ENCODE measurements around the gene UBE2G2.
"Not testable (repeated sequence)": the region's sequence is repeated elsewhere in the genome, so short reads cannot be mapped to it uniquely, and the experiment has no call there.

The UBE2G2 gene

GRCh38 chr21:44834951-44835646, 33.5 kb upstream of the UBE2G2 start:
- H3K27ac ChIP-seq, result no peak overlapping the region
- TF ChIP-seq ZFX (IDR thresholded peaks at IDR 0.05; ENCODE audit: borderline replicate concordance), result no peak
- TF ChIP-seq CTCF (IDR thresholded peaks at IDR 0.05), result no peak

- no peak for TF ChIP-seq CTCF (IDR thresholded peaks at IDR 0.05)
- TF ChIP-seq ZFX (IDR thresholded peaks at IDR 0.05; ENCODE audit: borderline replicate concordance), result no peak
These were observed 32.8 kb upstream of the UBE2G2 start for GRCh38 chr21:44834231-44834950.

GRCh38 chr21:44833663-44834062, 32.0 kb upstream of the UBE2G2 start:
- TF ChIP-seq ZFX (IDR thresholded peaks at IDR 0.05; ENCODE audit: borderline replicate concordance) (no peak), CTCF (IDR thresholded peaks at IDR 0.05) (no peak)
- no peak overlapping the region for H3K27ac ChIP-seq

More at GRCh38 chr21:44834231-44834950, 32.8 kb upstream of the UBE2G2 start:
- no peak overlapping the region for H3K27ac ChIP-seq

- H3K27ac ChIP-seq, result not testable (repeated sequence)
These were observed 31.1 kb upstream of the UBE2G2 start for GRCh38 chr21:44832516-44833255.

GRCh38 chr21:44831227-44831860, 29.7 kb upstream of the UBE2G2 start:
- TF ChIP-seq CTCF (IDR thresholded peaks at IDR 0.05) (no peak), ZFX (IDR thresholded peaks at IDR 0.05; ENCODE audit: borderline replicate concordance) (no peak)
- no peak overlapping the region for H3K27ac ChIP-seq

- TF ChIP-seq CTCF (IDR thresholded peaks at IDR 0.05), result no peak
- TF ChIP-seq ZFX (IDR thresholded peaks at IDR 0.05; ENCODE audit: borderline replicate concordance), result no peak
- no peak overlapping the region for H3K27ac ChIP-seq
These were observed 28.0 kb upstream of the UBE2G2 start for GRCh38 chr21:44829507-44830092.

GRCh38 chr21:44828362-44829056, 26.9 kb upstream of the UBE2G2 start:
- no peak overlapping the region for H3K27ac ChIP-seq
- TF ChIP-seq ZFX (IDR thresholded peaks at IDR 0.05; ENCODE audit: borderline replicate concordance) (no peak), CTCF (IDR thresholded peaks at IDR 0.05) (no peak)

All from 22Rv1 (cell line).